ENCODE results near the gene CALCR.
"Not testable (repeated sequence)": the region's sequence is repeated elsewhere in the genome, so short reads cannot be mapped to it uniquely, and the experiment has no call there.

Gene CALCR

DNA sequence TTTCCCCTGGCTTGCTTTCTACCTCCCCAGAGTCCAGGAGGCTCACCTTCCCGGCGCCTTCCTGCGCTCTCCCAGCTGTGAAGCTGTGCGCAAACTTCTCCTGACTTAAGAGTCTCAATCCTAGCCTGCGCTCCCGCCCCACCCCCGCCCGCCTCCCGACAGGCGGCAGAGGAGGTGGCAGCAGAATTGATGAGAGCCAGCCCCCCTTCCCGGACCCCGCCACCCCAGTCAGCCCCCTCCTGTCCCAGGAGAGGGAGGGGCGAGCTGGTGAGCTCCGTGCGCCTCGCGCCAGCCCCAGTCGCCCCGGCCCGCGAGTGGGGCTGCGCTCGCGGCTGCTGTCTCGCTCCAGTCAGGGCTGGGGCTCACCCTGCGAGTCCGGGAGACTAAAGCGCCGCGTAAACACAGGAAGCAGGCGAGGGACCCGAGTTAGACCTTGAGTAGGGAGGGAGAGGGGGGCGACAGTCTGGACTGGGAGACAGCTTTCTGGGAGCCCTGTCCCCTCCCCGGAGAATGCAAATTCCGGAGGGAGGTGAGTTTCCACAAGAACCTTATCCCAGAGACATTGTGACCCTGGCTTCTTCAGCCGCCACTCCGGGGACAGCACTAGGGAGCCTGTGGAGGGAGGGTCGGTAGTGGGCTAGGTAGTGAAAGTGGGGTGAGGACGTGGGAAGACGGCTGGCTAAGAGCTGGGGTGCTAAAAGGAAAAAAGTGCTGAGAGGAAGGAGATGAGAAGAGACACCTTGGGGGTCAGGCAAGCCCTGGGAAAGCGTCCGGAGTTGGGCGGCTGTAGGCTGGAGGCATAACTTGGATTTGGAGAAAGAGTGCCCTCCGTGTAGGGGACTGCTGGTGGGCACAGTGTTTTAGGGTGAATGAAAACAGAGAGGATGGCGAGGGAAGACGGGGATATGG is at the start of gene CALCR:
TSS of gene CALCR (minus strand) at position 79 of the 909 bp plus-strand sequence. CDS start 87,743 bp downstream, outside the sequence.
- DNase-seq: no peak

DNA sequence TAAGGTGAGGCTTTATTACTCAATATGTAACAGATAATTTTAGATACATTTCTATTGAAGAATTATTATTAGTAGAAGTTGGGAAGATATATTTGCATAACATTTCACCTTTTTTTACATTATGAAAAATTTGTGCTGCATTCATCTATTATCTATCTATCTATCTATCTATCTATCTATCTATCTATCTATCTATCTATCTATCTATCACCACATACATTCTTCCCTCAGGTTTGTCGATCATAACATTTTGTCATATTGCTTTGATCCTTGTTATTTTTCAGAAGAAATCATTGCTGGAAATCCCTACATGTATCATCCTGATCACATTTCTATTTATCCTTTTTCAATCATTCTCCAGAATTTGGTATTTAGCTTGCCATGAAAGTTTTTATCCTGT is 49.3 kb upstream of the CALCR start:
- no peak for DNase-seq

DNA sequence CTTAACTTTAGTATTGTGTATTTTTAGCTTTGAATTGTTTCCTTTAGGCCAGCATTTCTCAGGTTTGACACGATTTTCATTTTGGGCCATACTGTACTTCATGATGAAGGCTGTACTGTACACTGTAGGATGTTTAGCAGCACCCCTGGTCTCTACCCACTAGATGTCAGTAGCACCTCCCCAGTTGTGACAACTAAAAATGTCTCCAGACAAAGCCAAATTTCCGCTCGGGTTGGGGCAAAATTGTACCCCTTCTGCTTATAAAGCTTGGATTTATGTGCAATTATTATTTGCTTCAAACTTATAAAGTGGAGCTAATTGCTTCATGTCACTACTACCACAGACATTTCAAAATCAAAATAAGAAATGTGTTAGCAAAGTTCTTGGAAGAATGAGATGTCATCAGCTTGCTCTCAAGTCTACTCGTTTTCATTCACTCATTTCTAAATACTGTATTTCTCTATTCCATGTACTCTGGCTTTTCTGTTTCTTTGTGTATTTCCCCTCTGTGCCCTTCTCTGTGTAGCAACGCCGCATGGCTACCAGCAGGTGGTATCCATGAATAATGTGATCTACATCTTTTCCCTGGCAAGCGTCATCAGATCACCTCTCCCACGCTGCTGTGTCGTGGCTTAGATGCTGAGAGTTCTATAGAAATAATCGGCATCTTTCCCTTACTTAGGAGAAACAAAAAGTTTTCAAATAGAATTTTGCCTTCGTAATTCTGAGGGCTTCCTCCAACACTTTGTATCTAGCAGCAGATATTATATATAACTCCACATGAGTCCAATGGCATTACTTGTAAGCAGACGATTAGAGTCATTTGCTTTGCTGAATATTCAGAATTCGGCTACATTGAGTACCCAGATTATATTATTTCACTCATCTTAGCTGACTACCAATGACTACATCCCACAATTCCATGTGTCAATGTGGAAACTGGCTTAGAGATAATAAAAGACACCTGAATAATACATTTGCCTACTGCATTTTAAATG is 47.8 kb upstream of the CALCR start:
- no peak for DNase-seq

DNA sequence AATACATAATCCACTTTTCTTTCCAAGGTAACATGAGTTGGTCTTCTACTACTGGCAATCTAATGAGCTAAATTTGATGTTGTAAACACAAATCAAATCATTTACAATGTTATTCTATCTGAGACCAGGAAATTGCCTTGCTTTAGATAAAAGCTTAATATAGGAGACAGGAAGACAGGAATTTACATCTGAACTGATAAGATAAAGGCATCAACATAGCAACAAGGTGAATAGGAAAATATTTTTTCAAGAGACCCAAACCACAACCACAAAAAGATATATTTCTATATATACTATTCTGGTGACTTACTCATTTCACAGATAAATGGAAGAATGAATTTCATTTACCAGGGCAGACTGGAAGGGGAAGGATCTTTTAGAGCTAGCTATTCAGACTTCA is 46.3 kb upstream of the CALCR start:
- no peak for DNase-seq

DNA sequence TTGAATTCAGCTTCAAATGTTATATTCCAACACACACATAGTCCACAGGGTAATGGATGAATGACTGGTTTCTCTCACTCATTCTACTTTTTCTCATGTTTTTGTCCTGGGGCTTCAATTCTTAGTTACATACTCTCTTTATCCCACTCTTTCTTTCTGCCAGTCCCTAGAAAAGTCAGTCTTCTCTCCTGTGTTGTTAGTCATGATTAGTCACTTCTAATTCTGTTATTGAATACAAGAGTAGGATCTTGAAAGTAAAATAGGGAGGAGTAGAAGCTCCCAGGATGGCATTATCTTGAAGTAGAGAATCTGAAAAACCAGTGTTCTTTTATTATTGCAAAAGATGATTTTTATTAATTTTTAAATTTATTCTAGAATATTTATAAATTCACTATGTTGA is 45.5 kb upstream of the CALCR start:
- DNase-seq: no peak

DNA sequence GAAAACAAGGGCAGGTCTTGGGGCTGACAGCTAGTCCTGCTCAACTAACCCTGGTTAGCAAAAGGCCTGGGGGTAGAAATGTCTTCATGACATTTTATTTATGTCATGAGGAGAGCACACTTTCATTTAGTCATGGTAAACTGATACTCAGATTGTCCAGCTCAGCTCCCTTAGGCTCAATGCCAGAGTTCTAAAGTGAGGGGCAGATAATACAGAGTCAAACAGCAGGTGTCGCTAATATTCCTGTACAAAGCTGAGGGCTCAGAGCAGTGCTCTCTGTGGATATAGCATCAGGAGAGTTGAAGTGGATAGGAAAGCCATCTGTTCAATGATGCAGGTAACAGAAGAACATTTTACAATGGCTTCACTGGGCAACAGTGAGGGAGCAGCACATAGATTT is 26.8 kb upstream of the CALCR start:
- no peak for DNase-seq

DNA sequence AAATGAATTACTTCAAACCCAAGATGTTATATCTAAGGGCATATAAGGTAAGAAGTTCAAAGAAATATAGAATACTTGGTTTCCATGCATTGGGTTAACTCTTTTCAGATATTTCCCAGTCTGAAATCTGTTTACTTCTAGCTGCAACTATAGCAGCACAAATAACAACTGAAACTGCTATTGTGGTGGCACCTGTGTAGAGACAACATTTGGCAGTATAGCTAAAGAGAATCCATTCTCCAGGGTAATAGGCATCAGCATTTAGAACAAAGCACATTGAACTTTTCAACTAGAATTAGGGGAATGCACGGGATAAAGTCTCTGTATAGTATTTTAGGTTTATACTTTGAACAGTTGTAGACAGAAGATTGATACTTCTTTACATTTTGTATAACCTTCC is 19.7 kb upstream of the CALCR start:
- DNase-seq: no peak

DNA sequence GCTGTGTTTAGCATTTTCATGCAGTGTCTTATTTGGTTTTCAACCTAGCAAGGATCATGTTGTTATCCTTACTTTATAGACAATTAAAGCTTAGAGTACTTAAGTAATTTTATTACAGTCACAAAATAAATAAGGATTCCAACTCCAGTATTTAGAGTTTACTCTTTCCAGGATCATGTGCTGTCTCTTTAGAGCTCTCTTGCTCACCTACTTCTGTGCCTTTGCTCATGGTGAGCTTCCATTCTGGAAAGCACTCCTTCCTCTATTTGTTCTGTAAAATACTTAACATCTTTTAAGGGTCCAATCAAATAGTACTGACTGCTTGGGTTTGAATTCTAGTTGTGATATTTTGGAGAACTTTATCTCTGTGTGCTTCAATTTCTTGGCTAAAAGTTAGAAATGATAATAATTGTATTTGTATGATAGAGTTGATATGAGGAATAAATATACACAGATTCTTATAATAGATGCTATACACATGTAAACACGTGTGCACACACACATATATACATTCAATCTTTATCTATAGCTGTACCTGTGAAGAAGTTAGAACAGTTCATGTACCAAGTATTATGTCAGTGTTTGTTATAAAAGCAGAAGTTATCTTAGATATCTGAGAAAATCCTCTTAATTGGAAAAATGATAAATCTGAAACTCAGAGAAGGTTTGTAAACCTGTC is 18.2 kb upstream of the CALCR start:
- no peak for DNase-seq

DNA sequence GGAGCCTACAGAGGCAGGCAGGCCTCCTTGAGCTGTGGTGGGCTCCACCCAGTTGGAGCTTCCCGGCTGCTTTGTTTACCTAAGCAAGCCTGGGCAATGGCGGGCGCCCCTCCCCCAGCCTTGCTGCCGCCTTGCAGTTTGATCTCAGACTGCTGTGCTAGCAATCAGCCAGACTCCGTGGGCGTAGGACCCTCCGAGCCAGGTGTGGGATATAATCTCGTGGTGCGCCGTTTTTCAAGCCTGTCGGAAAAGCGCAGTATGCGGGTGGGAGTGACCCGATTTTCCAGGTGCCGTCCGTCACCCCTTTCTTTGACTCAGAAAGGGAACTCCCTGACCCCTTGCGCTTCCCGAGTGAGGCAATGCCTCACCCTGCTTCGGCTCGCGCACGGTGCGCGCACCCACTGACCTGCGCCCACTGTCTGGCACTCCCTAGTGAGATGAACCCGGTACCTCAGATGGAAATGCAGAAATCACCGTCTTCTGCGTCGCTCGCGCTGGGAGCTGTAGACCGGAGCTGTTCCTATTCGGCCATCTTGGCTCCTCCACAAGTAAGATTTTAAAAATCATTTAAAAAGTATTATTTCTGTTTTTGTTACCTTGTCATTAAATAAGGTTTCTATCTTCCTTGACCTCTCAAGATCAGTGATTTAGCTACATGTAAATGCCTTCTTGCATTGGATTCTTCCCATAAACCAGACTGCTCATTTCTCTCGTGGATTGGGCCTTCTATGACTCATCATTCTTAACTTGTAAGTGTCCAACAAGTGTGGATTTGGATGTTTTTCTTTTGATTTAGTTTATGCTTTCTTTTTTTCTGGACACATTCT is 16.9 kb upstream of the CALCR start:
- not testable (repeated sequence) for DNase-seq

DNA sequence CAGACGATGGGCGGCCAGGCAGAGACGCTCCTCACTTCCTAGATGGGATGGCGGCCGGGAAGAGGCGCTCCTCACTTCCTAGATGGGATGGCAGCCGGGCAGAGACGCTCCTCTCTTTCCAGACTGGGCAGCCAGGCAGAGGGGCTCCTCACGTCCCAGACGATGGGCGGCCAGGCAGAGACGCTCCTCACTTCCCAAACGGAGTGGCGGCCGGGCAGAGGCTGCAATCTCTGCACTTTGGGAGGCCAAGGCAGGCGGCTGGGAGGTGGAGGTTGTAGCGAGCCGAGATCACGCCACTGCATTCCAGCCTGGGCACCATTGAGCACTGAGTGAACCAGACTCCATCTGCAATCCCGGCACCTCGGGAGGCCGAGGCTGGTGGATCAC is 11.9 kb upstream of the CALCR start:
- not testable (repeated sequence) for DNase-seq

DNA sequence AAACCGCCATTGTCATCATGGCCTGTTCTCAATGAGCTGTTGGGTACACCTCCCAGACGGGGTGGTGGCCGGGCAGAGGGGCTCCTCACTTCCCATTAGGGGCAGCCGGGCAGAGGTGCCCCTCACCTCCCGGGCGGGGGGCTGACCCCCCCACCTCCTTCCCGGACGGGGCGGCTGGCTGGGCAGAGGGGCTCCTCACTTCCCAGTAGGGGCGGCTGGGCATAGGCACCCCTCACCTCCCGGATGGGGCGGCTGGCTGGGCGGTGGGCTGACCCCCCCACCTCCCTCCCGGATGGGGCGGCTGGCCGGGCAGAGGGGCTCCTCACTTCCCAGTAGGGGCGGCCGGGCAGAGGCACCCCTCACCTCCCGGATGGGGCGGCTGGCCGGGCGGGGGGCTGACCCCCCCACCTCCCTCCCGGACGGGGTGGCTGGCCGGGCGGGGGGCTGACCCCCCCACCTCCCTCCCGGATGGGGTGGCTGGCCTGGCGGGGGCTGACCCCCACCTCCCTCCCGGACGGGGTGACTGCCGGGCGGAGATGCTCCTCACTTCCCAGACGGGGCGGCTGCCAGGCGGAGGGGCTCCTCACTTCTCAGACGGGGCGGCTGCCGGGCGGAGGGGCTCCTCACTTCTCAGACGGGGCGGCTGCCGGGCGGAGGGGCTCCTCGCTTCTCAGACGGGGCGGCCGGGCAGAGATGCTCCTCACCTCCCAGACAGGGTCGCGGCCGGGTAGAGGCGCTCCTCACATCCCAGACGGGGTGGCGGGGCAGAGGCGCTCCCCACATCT is 11.4 kb upstream of the CALCR start:
- not testable (repeated sequence) for DNase-seq

DNA sequence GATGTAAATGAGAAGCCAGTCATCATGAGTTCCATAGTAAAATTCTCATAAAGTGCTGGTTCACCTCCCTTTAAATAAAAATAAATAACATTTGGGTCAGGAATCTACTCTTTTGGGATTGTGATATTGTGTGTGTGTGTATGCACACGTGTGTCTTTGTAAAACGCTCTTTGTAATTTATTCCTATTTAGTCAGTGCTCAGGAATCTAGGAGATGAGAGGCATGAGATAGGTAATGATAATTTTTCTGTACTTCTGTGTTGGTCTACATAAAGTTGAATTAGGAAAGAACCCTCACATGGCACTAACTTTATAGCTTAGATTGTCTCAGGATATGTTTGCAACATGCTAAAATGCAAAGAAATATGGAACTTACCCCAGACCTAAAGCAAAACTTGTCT is 4.9 kb upstream of the CALCR start:
- DNase-seq: no peak

DNA sequence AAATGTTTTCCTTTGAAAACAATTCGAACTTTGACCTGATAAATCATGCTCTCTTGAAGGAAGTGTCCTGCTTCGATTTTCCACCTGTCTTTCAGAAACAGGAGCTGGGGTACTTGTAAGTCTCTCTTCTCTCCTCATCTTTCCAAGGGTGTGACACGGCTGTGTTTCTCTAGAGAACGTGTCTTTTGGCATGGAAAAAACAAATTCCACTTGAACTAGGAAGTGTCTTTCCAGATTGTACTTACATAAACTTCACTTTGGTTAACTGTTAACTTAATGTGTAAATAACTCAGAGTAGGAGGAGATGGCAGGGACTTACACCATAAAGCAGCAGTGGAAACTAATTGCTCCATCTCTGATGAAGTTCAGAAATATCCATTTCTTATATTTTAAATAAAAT is 4.2 kb upstream of the CALCR start:
- DNase-seq: no peak

DNA sequence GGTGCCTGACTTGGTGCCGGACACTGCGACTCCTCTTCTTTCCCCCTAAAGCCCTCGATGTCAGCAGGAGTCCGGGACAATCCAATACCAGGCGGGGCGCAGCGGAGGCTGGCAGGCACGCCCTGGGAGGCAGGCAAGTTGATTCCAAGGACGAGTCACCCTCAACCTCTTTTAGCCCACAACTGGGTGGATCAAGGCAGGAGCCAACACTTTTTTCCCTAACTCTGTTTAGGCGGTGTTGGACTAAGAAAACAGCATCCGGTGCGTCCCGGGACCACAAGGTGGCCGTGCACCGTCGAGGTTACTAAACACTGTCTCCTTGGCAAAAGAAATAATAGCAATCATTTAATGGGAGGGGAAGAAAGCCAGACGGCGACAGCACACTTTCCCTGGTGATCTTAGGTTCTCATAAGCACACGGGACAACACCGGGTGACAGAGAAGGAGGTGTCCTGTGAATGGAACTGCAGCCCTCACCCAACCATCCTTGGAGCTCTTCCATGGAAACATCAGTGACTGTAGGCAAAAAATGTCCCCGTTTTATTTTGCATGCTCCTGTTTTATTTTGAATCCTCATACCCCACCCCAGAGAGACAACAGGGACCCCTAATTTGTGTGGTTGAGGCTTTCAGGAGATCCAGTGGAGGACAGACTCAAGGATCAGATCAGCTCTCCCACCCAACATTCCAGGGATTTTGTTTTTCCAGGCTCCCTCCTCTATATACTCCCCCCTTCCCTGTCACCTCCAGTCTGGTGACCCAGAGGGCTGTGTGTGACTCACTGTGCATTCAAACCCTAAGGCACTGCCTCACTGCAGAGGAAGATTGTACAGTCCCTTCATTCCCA is 1.3 kb upstream of the CALCR start:
- DNase-seq: no peak

DNA sequence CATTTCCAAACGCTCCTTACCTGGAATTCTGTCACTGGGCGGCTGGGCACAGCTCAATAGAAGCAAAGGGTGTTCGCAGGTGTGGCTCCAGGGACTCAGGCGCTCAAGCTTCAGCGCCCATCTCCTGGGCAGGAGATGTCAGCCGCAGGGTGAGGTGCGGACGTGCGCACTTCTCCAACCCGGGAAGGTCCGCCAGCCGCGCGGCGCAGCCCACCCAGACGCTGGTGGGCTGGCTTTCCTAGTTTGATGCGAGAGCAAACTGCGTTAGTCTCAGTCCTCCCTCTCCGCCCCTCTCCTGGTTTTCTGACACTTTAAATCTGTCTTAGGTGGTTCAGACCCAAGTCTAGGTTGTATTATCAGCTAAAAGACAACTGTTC is 267 bp downstream of the CALCR start:
- no peak for DNase-seq

DNA sequence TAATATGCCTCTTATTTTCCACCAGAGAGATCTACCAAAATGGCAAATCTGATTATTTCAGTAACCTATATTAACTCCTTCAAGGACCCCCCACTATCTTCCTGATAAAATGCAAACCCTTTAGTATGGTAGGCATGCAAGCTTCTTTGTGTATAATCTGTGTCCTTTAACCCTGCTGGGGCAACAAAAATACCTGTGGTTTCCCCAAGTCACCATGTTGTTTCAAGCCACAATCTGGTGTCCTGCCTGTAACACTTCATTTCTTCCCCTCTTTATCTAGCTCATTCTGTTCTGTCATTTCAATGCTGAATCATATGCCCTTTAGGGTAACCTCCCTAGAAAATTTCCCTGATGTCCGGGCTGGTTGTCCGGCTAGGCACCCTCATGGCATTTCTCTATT is 5.3 kb downstream of the CALCR start:
- DNase-seq: no peak

DNA sequence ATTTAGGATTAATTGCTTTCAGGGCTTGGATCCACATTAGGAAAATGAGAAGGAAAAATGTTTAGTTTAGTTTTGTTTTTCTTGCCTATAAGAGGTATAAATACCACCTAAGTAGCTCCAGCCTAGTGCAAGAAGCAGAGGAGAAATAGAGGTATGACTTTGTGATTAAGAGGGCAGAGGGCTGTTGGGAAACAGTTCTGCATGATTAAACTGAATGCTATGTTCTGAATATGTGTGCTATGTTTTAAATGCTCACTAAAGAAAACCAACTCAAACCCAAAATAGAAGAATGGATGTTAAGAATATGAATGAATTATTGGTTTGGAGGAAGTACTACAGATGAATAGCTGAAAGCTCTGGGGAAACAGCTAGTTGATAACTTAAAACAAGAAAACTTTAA is 7.6 kb downstream of the CALCR start:
- no peak for DNase-seq

DNA sequence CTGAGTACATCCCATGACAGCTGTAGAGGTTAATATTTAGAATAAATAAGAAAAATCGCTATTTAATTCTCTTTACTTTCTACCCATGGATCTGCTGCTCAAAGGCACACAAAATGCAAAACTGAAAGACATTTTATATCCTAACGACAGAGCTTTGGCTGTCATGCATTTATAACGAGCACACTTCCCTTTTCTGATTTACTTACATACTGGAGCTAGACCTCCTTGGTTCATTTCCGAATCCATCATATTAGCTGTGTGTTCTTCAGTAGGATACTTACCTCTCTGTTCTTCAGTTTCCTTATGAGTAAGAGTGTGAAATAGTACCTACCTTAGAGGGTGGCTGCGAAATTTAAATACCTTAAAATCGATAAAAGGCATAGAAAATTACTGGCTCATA is 10.9 kb downstream of the CALCR start:
- no peak for DNase-seq

DNA sequence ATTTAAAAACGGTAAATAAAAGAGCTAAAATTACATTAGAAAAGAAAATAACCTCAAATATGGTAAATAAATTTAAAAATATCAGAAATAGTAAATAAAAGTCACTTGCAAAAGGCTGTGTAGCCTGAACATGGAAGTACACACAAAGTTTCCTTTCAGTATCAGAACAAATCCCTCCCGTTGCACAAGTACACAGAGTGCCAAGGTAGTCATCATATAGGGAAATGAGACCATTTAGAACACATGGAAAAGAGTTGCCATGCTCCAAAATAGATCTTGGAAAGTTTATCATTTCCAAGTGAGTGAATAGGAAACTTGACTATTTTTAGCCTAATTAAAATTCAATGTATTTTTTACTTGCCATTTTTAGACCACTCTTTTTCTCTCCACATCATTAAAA is 11.6 kb downstream of the CALCR start:
- DNase-seq: no peak

DNA sequence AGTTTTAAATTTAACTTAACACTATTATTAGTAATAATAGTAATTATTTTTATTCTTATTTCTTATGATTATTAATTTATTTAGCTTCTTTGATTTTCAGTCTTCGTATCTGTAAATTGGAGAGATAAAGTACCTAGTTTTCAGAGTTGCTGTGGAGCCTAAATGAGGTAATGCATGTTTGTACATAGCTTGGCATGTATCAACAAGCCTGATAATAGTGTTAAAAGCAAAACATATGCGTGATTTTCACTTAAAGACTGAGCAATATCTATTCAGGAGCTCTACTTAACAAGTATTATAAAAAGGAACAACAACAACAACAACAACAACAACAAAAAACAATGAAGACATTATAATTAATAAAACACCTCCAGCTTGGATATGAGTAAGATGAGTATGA is 12.4 kb downstream of the CALCR start:
- DNase-seq: no peak

Measured in CD4-positive, alpha-beta T cell treated with Interferon gamma for 1 hour (primary cell).